CD14-positive monocyte (primary cell): Measurements from ENCODE around the gene TMEM132E. TPM values are rescaled to one million over a fixed set of nuclear protein-coding genes. Genes with fewer than 3 reads are reported as not detected.

Experiments used
- DNase-seq, 3 donors: peaks; one replicate each; pipeline ENCODE4 v3.0.0-alpha.2; 2011 to 2022
- H2AFZ ChIP-seq: 2 replicates; pipeline ENCODE4 v1.6.0; 2012; ENCODE audit warnings: mild to moderate bottlenecking, low read depth, low read length, inconsistent platforms; ENCODE audit not compliant: insufficient read depth, poor library complexity, severe bottlenecking
- H3K27ac ChIP-seq, 2 donors: 1 replicate in 1 of 2; 2 replicates in 1 of 2; pipeline ENCODE4 v1.5.1; 2012 to 2013; ENCODE audit warnings: low read length in 2 of 2, control low read depth in 1 of 2, inconsistent platforms in 1 of 2, low read depth in 1 of 2, mild to moderate bottlenecking in 1 of 2
- H3K27me3 ChIP-seq, 2 donors: one replicate each; pipeline versions ENCODE4 v1.6.0 to v1.6.1; 2011 to 2013; ENCODE audit warnings: low read length in 2 of 2; ENCODE audit not compliant: control insufficient read depth in 2 of 2, insufficient read depth in 2 of 2
- H3K36me3 ChIP-seq, 2 donors: replicated peaks in 1 of 2; 1 replicate in 1 of 2; 2 replicates in 1 of 2; pipeline versions ENCODE4 v1.5.1 to v1.6.1; 2012 to 2013; ENCODE audit warnings: low read length in 2 of 2, control low read depth in 1 of 2, inconsistent platforms in 1 of 2, mild to moderate bottlenecking in 1 of 2; ENCODE audit not compliant: insufficient read depth in 2 of 2, control insufficient read depth in 1 of 2
- H3K4me1 ChIP-seq, 2 donors: 1 replicate in 1 of 2; 2 replicates in 1 of 2; pipeline versions ENCODE4 v1.5.1 to v1.6.1; 2012 to 2013; ENCODE audit warnings: low read length in 2 of 2, control low read depth in 1 of 2, inconsistent platforms in 1 of 2, mild to moderate bottlenecking in 1 of 2, moderate library complexity in 1 of 2; ENCODE audit not compliant: insufficient read depth in 2 of 2, control insufficient read depth in 1 of 2
- H3K4me2 ChIP-seq: replicated peaks from 2 replicates; pipeline ENCODE3; 2012; ENCODE audit warnings: low read length, moderate library complexity, mild to moderate bottlenecking; ENCODE audit not compliant: poor library complexity, severe bottlenecking; ENCODE audit errors: extremely low read depth
- H3K4me3 ChIP-seq, 3 experiments: fragments of 200-600 bp in 1 of 3; sonication (generic) in 1 of 3; replicated peaks in 1 of 3; 1 replicate in 2 of 3; 2 replicates in 1 of 3; pipeline ENCODE4 v1.5.1; 2011 to 2013; ENCODE audit warnings: low read length in 3 of 3, mild to moderate bottlenecking in 3 of 3, control low read depth in 2 of 3, low read depth in 2 of 3, inconsistent platforms in 1 of 3, moderate library complexity in 1 of 3
- H3K79me2 ChIP-seq: 2 replicates; pipeline ENCODE4 v1.6.0; 2012; ENCODE audit warnings: mild to moderate bottlenecking, control low read depth, inconsistent platforms, low read length, moderate library complexity; ENCODE audit not compliant: insufficient read depth
- H3K9ac ChIP-seq: 2 replicates; pipeline ENCODE4 v1.6.0; 2017; ENCODE audit warnings: low read length, mild to moderate bottlenecking; ENCODE audit not compliant: insufficient read depth, poor library complexity, severe bottlenecking
- H3K9me3 ChIP-seq, 2 donors: replicated peaks in 1 of 2; 1 replicate in 1 of 2; 2 replicates in 1 of 2; pipeline versions ENCODE4 v1.5.1 to v1.6.1; 2012 to 2013; ENCODE audit warnings: low read length in 2 of 2, control low read depth in 1 of 2; ENCODE audit not compliant: control insufficient read depth in 1 of 2, insufficient read depth in 1 of 2
- H4K20me1 ChIP-seq: 2 replicates; pipeline ENCODE4 v1.6.0; 2012; ENCODE audit warnings: mild to moderate bottlenecking, low read length, control low read depth, moderate library complexity; ENCODE audit not compliant: insufficient read depth
- H3K27ac Mint-ChIP-seq, 7 donors: one replicate each; pipeline ENCODE4 v1.8.0; 2020; ENCODE audit warnings: mild to moderate bottlenecking in 7 of 7, mixed read lengths in 7 of 7, moderate library complexity in 6 of 7, inconsistent platforms in 2 of 7
- H3K27me3 Mint-ChIP-seq, 3 donors: one replicate each; pipeline ENCODE4 v1.8.0; 2021 to 2022; ENCODE audit warnings: low read depth in 3 of 3, mild to moderate bottlenecking in 3 of 3, mixed read lengths in 3 of 3, moderate library complexity in 3 of 3, inconsistent platforms in 1 of 3
- H3K36me3 Mint-ChIP-seq, 2 donors: one replicate each; pipeline ENCODE4 v1.8.0; 2020; ENCODE audit warnings: mixed read lengths in 2 of 2, inconsistent platforms in 1 of 2, mild to moderate bottlenecking in 1 of 2
- H3K4me1 Mint-ChIP-seq: one replicate; pipeline ENCODE4 v1.8.0; 2020; ENCODE audit warnings: mild to moderate bottlenecking, mixed read lengths
- H3K4me3 Mint-ChIP-seq, 2 donors: one replicate each; pipeline ENCODE4 v1.8.0; 2020; ENCODE audit warnings: mild to moderate bottlenecking in 2 of 2, mixed read lengths in 2 of 2, moderate library complexity in 1 of 2
- H3K9me3 Mint-ChIP-seq, 7 donors: one replicate each; pipeline ENCODE4 v1.8.0; 2020 to 2022; ENCODE audit warnings: mixed read lengths in 7 of 7, mild to moderate bottlenecking in 6 of 7, moderate library complexity in 6 of 7, inconsistent platforms in 2 of 7
- CTCF ChIP-seq: fragments of 200-600 bp; IDR thresholded peaks from one replicate; pipeline ENCODE4 v1.8.0; 2022; ENCODE audit warnings: antibody characterized with exemption, mild to moderate bottlenecking
- WGBS: methylation state at CpG from one replicate; pipeline ENCODE4 v1.1.5; 2013; ENCODE audit warnings: missing lambda C conversion rate; ENCODE audit not compliant: insufficient coverage; 5-methylcytosine and 5-hydroxymethylcytosine counted together
- intact Hi-C, 2 donors: fragments of 100-400 bp; cut with micrococcal nuclease; formaldehyde crosslinking; loops; one replicate each; pipeline versions ENCODE4 v1.15.0 to v1.15.1; 2023
- polyA plus RNA-seq, 3 donors: library from polyadenylated mRNA; depleted of rRNA in 1 of 3; unstranded in 2 of 3; stranded (reverse) in 1 of 3; fragments of 300-500 nt in 2 of 3; fragments of >200 nt in 1 of 3; fragmentation: Illumina TruSeq in 2 of 3; gene quantifications; 1 replicate in 2 of 3; 2 replicates in 1 of 3; pipeline ENCODE4 v1.2.3, GENCODE V29; 2012 to 2021

TMEM132E gene
- polyA plus RNA-seq, 3 donors = not detected

GRCh38 chr17:34663714-34664113, 84.3 kb downstream of the TMEM132E start:
- no peaks in the 10 kb centered on the region for H3K9me3 ChIP-seq
- Mint-ChIP-seq H3K27ac (peak overlapping the region in 1 of 7 donors; percentile 45), H3K36me3 (no peaks in the 10 kb centered on the region), H3K4me1 (no peaks in the 10 kb centered on the region), H3K9me3 (no peaks in the 10 kb centered on the region), H3K27me3 (peaks cover 16 to 22% (median 17%) of the 10 kb centered on the region in 3 donors), H3K4me3 (no peak overlapping the region)
- no peak overlapping the region for H2AFZ ChIP-seq
- no peaks in the 10 kb centered on the region for H3K36me3 ChIP-seq
- DNase-seq = no peak
- no CpG with 5 or more reads among the region's 3 CpGs for WGBS
- H4K20me1 ChIP-seq = no peaks in the 10 kb centered on the region
- H3K27ac ChIP-seq = no peak overlapping the region
- peaks cover 0 to 3% of the 10 kb centered on the region in 2 donors for H3K27me3 ChIP-seq
- no peak overlapping the region for H3K4me2 ChIP-seq
- H3K79me2 ChIP-seq = no peaks in the 10 kb centered on the region
- intact Hi-C loops = no loop called here
- H3K4me3 ChIP-seq = no peak overlapping the region
- TF ChIP-seq CTCF = no peak
- no peak overlapping the region for H3K9ac ChIP-seq
- no peaks in the 10 kb centered on the region for H3K4me1 ChIP-seq

DNA sequence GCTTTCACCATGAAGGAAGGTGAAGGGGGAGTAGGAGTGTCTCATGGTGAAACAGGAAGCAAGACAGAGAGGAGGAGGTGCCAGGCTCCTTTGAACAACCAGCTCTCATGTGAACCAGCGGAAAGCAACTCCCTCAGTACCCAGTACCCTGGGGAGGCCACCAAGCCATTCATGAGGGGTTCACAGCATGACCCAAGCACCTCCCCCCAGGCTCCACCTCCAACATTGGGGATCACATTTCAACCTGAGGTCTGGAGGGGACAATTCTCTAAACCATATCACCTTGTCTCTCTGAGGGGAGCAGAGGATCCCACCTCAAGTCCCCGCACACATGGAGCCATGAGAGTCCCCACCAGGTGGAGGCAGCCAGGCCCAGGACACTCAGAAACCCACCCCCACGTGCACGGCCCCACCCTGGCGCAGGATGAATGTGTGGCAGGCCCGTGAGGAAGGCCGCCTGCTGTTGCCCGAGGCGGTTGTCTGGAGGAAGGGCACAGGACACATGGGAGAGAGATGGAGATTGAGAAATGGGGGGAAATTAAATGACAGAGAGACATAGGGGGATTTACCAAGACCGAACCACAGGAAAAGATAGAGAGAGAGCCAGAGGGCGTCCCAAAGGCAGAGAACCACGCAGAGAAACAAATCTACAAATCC, 85.9 kb downstream of the TMEM132E start:
- H3K9me3 ChIP-seq = no peaks in the 10 kb centered on the region
- no peak overlapping the region for H2AFZ ChIP-seq
- no peak overlapping the region for H3K4me3 ChIP-seq
- no peaks in the 10 kb centered on the region for H3K4me1 ChIP-seq
- Mint-ChIP-seq H3K27ac (no peak overlapping the region), H3K36me3 (no peaks in the 10 kb centered on the region), H3K4me3 (no peak overlapping the region), H3K4me1 (no peaks in the 10 kb centered on the region), H3K9me3 (no peaks in the 10 kb centered on the region), H3K27me3 (peaks cover 12 to 20% (median 19%) of the 10 kb centered on the region in 3 donors)
- intact Hi-C loops = no loop called here
- no peak overlapping the region for H3K4me2 ChIP-seq
- no peak for TF ChIP-seq CTCF
- H3K79me2 ChIP-seq = no peaks in the 10 kb centered on the region
- peaks cover 0 to 3% of the 10 kb centered on the region in 2 donors for H3K27me3 ChIP-seq
- no peak for DNase-seq
- WGBS = 55% methylated on average over 5 of the region's 12 CpGs
- no peak overlapping the region for H3K27ac ChIP-seq
- H3K36me3 ChIP-seq = no peaks in the 10 kb centered on the region
- no peaks in the 10 kb centered on the region for H4K20me1 ChIP-seq
- no peak overlapping the region for H3K9ac ChIP-seq
